GM21619 (cell line): ENCODE data around the gene SMIM27.
"Not testable (repeated sequence)": the region's sequence is repeated elsewhere in the genome, so short reads cannot be mapped to it uniquely, and the experiment has no call there.

Source experiments
- ATAC-seq: cut with Tn5 transposase; IDR thresholded peaks from one replicate; pipeline ENCODE4 v1.9.1; 2021; ENCODE audit not compliant: unreplicated experiment

SMIM27 gene

GRCh38 chr9:32596096-32596865 is 44.2 kb downstream of the SMIM27 start:
- ATAC-seq = no peak

DNA sequence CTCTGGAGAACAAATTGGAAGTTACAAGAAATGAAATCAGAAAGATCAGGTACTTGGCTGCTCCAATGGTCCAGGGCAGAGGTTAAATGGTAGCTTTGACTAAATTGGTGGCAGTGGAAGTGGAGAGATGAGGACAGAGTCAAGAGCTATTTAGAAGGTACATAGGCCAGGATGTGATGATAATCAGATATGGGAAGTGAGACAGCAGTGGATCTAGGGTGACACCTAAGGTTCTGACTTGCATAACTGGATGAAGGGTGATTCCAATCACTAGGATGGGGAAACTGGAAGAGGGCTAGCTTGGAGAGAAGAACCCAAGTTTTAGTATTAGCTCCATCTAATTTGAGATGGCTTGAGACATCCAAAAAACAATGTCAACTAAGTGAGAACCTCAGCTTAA is 44.8 kb downstream of the SMIM27 start:
- ATAC-seq = no peak

GRCh38 chr9:32599021-32599420 is 46.9 kb downstream of the SMIM27 start:
- ATAC-seq = not testable (repeated sequence)
